Naive thymus-derived CD4-positive, alpha-beta T cell (primary cell): Measurements from ENCODE around the gene ARHGAP24. TPM values are rescaled to one million over a fixed set of nuclear protein-coding genes. Genes with fewer than 3 reads are reported as not detected.

Source experiments
- ATAC-seq: fragments of 150-1000 bp; cut with Tn5 transposase; 2 replicates; pipeline ENCODE4 v1.10.0; 2021; ENCODE audit warnings: mild to moderate bottlenecking, moderate library complexity
- CTCF ChIA-PET: fragments of 350-600 bp; sonication (Branson Sonifier 250); formaldehyde crosslinking; loops from one replicate; lab custom pipeline; 2021; ENCODE audit warnings: antibody characterized with exemption; lab: Charles Lee
- POLR2A ChIA-PET: fragments of 350-600 bp; sonication (Branson Sonifier 250); formaldehyde crosslinking; loops from one replicate; lab custom pipeline; 2021; ENCODE audit warnings: antibody characterized with exemption, inconsistent platforms; lab: Charles Lee
- DNase-seq, 9 donors: peaks; one replicate each; pipeline versions ENCODE4 v3.0.0 to v3.0.0-alpha.2; 2020 to 2022; ENCODE audit warnings: mixed read lengths in 1 of 9
- H3K27ac ChIP-seq: one replicate; pipeline ENCODE4 v1.7.0; 2013; ENCODE audit warnings: mild to moderate bottlenecking, low read depth, low read length, moderate library complexity
- H3K27me3 ChIP-seq, 2 donors: one replicate each; pipeline ENCODE4 v1.7.0; 2013; ENCODE audit warnings: low read length in 2 of 2, mild to moderate bottlenecking in 2 of 2, moderate library complexity in 2 of 2; ENCODE audit not compliant: control insufficient read depth in 2 of 2, insufficient read depth in 2 of 2
- H3K36me3 ChIP-seq, 3 experiments: 1 replicate in 2 of 3; 2 replicates in 1 of 3; pipeline ENCODE4 v1.7.0; 2013; ENCODE audit warnings: low read length in 3 of 3, mild to moderate bottlenecking in 3 of 3, moderate library complexity in 1 of 3; ENCODE audit not compliant: insufficient read depth in 3 of 3, control insufficient read depth in 2 of 3
- H3K4me1 ChIP-seq, 2 donors: one replicate each; pipeline ENCODE4 v1.7.0; 2013; ENCODE audit warnings: low read length in 2 of 2, mild to moderate bottlenecking in 2 of 2, moderate library complexity in 1 of 2; ENCODE audit not compliant: control insufficient read depth in 2 of 2, insufficient read depth in 2 of 2
- H3K4me3 ChIP-seq: 2 replicates; pipeline ENCODE4 v1.7.0; 2013; ENCODE audit warnings: mild to moderate bottlenecking, low read length
- H3K9me3 ChIP-seq, 3 experiments: 1 replicate in 2 of 3; 2 replicates in 1 of 3; pipeline ENCODE4 v1.7.0; 2013; ENCODE audit warnings: low read length in 3 of 3; ENCODE audit not compliant: control insufficient read depth in 2 of 3
- H3K27ac Mint-ChIP-seq, 9 donors: one replicate each; pipeline ENCODE4 v1.8.0; 2020 to 2022; ENCODE audit warnings: mixed read lengths in 9 of 9, mild to moderate bottlenecking in 8 of 9, moderate library complexity in 5 of 9, inconsistent platforms in 2 of 9
- H3K27me3 Mint-ChIP-seq, 5 donors: one replicate each; pipeline ENCODE4 v1.8.0; 2021 to 2022; ENCODE audit warnings: mixed read lengths in 5 of 5, mild to moderate bottlenecking in 1 of 5
- H3K36me3 Mint-ChIP-seq, 5 donors: one replicate each; pipeline ENCODE4 v1.8.0; 2020 to 2022; ENCODE audit warnings: mixed read lengths in 5 of 5, mild to moderate bottlenecking in 3 of 5, inconsistent platforms in 1 of 5
- H3K4me1 Mint-ChIP-seq, 7 donors: one replicate each; pipeline ENCODE4 v1.8.0; 2020 to 2022; ENCODE audit warnings: mixed read lengths in 7 of 7, mild to moderate bottlenecking in 3 of 7, inconsistent platforms in 1 of 7
- H3K4me3 Mint-ChIP-seq, 10 donors: one replicate each; pipeline ENCODE4 v1.8.0; 2020 to 2022; ENCODE audit warnings: mild to moderate bottlenecking in 10 of 10, mixed read lengths in 10 of 10, moderate library complexity in 6 of 10, inconsistent platforms in 2 of 10
- H3K9me3 Mint-ChIP-seq, 11 donors: one replicate each; pipeline ENCODE4 v1.8.0; 2020 to 2022; ENCODE audit warnings: mixed read lengths in 11 of 11, mild to moderate bottlenecking in 4 of 11, inconsistent platforms in 1 of 11, moderate library complexity in 1 of 11
- intact Hi-C, 2 donors: fragments of 100-400 bp; cut with micrococcal nuclease; formaldehyde crosslinking; loops; one replicate each; pipeline ENCODE4 v1.15.1; 2023
- polyA plus RNA-seq, 2 donors: library from polyadenylated mRNA; unstranded; fragments of 300-500 nt; fragmentation: Illumina TruSeq; gene quantifications; one replicate each; pipeline ENCODE4 v1.2.3, GENCODE V29; 2021
- total RNA-seq, 6 experiments: library from RNA in 5 of 6; stranded (reverse) in 5 of 6; gene quantifications; 1 replicate in 5 of 6; 2 replicates in 1 of 6; pipeline ENCODE4 v1.2.3 and lab custom pipeline; 2021 to 2026

The ARHGAP24 gene
- total and polyA plus RNA-seq, 7 experiments from 2014 or later: 0.41 to 12.7 (median 1.3) TPM; not detected in 3

DNA sequence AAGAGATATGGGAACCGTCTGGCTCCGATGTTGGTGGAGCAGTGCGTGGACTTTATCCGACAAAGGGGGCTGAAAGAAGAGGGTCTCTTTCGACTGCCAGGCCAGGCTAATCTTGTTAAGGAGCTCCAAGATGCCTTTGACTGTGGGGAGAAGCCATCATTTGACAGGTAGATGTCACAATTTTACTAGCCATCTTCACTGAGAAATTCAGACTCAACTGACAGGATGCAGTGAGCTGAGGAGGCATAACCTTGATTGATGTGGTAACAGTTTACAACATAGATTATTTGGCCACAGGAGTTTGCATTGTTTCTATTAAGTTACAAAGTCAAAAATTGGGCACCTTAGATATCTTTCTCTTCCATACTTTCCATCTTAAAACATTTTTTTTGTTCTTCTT, 467.2 kb downstream of the ARHGAP24 start:
- ATAC-seq (no peak), DNase-seq (no peak)
- no peaks in the 10 kb centered on the region for H3K36me3 ChIP-seq
- H3K4me3 Mint-ChIP-seq: no peak overlapping the region
- ChIA-PET CTCF (no interaction called here), POLR2A (no interaction called here)
- H3K9me3 ChIP-seq: no peaks in the 10 kb centered on the region
- intact Hi-C loops: loop anchor here in 1 of 2 donors (1.0 kb wide), 1 partner anchor 29 kb away; no protein-coding TSS in a partner anchor
- no peaks in the 10 kb centered on the region for H3K27me3 ChIP-seq
- H3K27me3 Mint-ChIP-seq: no peaks in the 10 kb centered on the region
- H3K27ac ChIP-seq: no peak overlapping the region
- H3K4me1 Mint-ChIP-seq: no peaks in the 10 kb centered on the region
- H3K4me3 ChIP-seq: no peak overlapping the region
- peaks cover 0 to 2% (median 0%) of the 10 kb centered on the region in 11 donors for H3K9me3 Mint-ChIP-seq
- no peak overlapping the region for H3K27ac Mint-ChIP-seq
- no peaks in the 10 kb centered on the region for H3K4me1 ChIP-seq
- H3K36me3 Mint-ChIP-seq: no peaks in the 10 kb centered on the region

DNA sequence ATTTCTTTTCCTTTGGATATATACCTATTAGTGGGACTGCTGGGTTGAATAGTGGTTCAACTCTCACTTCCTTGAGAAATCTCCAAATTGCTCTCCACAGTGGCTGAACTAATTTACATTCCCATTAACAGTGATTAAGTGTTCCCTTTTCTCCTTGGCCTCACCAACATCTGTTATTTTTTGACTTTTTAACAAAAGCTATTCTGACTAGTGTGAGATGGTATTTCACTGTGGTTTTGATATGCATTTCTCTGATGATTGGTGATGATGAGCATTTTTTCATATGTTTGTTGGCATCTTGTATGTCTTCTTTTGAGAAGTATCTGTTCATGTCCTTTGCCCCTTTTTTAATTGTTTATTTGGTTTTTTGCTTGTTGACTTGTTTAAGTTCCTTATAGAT, 471.9 kb downstream of the ARHGAP24 start:
- DNase-seq (no peak), ATAC-seq (no peak)
- CTCF ChIA-PET: no interaction called here
- Mint-ChIP-seq H3K4me3 (no peak overlapping the region), H3K9me3 (no peaks in the 10 kb centered on the region), H3K27ac (no peak overlapping the region), H3K4me1 (no peaks in the 10 kb centered on the region), H3K27me3 (no peaks in the 10 kb centered on the region), H3K36me3 (no peaks in the 10 kb centered on the region)
- Histone ChIP-seq H3K27ac (no peak overlapping the region), H3K4me3 (no peak overlapping the region), H3K9me3 (no peaks in the 10 kb centered on the region), H3K27me3 (no peaks in the 10 kb centered on the region), H3K4me1 (no peaks in the 10 kb centered on the region), H3K36me3 (no peaks in the 10 kb centered on the region)
- POLR2A ChIA-PET: no interaction called here
- intact Hi-C loops: no loop called here

- intact Hi-C loops: no loop called here
- peaks cover 0 to 3% (median 0%) of the 10 kb centered on the region in 5 donors for H3K27me3 Mint-ChIP-seq
- peaks cover 0 to 5% (median 0%) of the 10 kb centered on the region in 11 donors for H3K9me3 Mint-ChIP-seq
- no peak overlapping the region for H3K4me3 ChIP-seq
- no peak overlapping the region for H3K27ac ChIP-seq
- no peaks in the 10 kb centered on the region for H3K4me1 ChIP-seq
- no peak overlapping the region for H3K27ac Mint-ChIP-seq
- no peaks in the 10 kb centered on the region for H3K27me3 ChIP-seq
- POLR2A ChIA-PET: no interaction called here
- DNase-seq: no peak
- H3K4me1 Mint-ChIP-seq: peaks cover 0 to 1% (median 0%) of the 10 kb centered on the region in 7 donors
- H3K36me3 ChIP-seq: no peaks in the 10 kb centered on the region
- H3K9me3 ChIP-seq: no peaks in the 10 kb centered on the region
- no peaks in the 10 kb centered on the region for H3K36me3 Mint-ChIP-seq
- no peak for ATAC-seq
- CTCF ChIA-PET: no interaction called here
- H3K4me3 Mint-ChIP-seq: no peak overlapping the region
Measured at GRCh38 chr4:85951099-85951498, 476.1 kb downstream of the ARHGAP24 start.

DNA sequence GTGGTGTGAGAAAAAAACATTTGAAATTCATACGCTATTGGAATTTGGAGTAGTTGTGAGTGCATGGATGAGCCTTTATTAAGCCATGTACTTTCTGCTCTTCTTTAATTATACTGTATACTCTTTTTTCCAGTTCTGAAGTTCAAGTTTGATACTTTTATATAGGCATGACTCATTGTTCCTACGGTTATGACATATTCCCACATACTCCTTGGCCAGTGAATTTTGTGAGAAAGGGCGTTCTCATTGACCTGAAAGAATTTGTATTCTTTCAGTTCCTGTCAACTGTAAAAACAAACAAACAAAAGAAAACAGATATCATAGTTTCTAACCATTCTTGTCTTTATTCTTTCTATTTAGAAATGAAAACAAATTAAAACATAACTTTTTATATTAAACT, 477.6 kb downstream of the ARHGAP24 start:
- peaks cover 0 to 3% (median 0%) of the 10 kb centered on the region in 5 donors for H3K27me3 Mint-ChIP-seq
- no peak overlapping the region for H3K27ac ChIP-seq
- no peaks in the 10 kb centered on the region for H3K36me3 Mint-ChIP-seq
- H3K27me3 ChIP-seq: no peaks in the 10 kb centered on the region
- ATAC-seq (no peak), DNase-seq (no peak)
- ChIA-PET POLR2A (no interaction called here), CTCF (no interaction called here)
- no peaks in the 10 kb centered on the region for H3K36me3 ChIP-seq
- no peak overlapping the region for H3K4me3 ChIP-seq
- peaks cover 0 to 1% (median 0%) of the 10 kb centered on the region in 7 donors for H3K4me1 Mint-ChIP-seq
- no peaks in the 10 kb centered on the region for H3K9me3 ChIP-seq
- H3K9me3 Mint-ChIP-seq: peaks cover 0 to 5% (median 0%) of the 10 kb centered on the region in 11 donors
- H3K4me3 Mint-ChIP-seq: no peak overlapping the region
- H3K4me1 ChIP-seq: no peaks in the 10 kb centered on the region
- no peak overlapping the region for H3K27ac Mint-ChIP-seq
- intact Hi-C loops: no loop called here

GRCh38 chr4:85952972-85953650, 478.2 kb downstream of the ARHGAP24 start:
- H3K4me3 ChIP-seq: no peak overlapping the region
- H3K27me3 ChIP-seq: no peaks in the 10 kb centered on the region
- Mint-ChIP-seq H3K27ac (no peak overlapping the region), H3K36me3 (no peaks in the 10 kb centered on the region), H3K4me1 (peaks cover 0 to 1% (median 0%) of the 10 kb centered on the region in 7 donors), H3K9me3 (peaks cover 0 to 5% (median 0%) of the 10 kb centered on the region in 11 donors), H3K4me3 (no peak overlapping the region), H3K27me3 (peaks cover 0 to 3% (median 0%) of the 10 kb centered on the region in 5 donors)
- intact Hi-C loops: no loop called here
- no peak overlapping the region for H3K27ac ChIP-seq
- no peak for ATAC-seq
- H3K9me3 ChIP-seq: no peaks in the 10 kb centered on the region
- H3K36me3 ChIP-seq: no peaks in the 10 kb centered on the region
- CTCF ChIA-PET: no interaction called here
- no peak for DNase-seq
- POLR2A ChIA-PET: no interaction called here
- H3K4me1 ChIP-seq: no peaks in the 10 kb centered on the region

DNA sequence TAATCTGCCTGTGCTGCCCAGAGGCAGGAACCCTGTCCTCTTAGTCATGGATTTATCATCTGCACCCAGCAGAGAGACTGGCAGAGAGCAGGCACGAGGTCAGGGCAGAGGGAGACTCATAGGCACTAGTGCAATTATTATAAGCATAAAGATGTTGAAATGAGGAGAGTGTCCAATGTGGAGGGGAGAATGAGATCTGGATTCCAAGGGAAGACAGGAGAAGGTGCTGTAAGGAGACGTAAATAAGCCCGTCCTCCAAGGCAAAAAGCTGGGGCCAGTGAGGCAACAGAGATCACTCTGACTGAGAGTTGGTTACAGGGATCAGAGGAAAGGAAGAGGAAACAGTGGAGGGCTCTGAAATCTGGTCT, 478.7 kb downstream of the ARHGAP24 start:
- no peak for DNase-seq
- no peak overlapping the region for H3K4me3 Mint-ChIP-seq
- no peak for ATAC-seq
- Histone ChIP-seq H3K4me1 (no peaks in the 10 kb centered on the region), H3K27ac (no peak overlapping the region), H3K36me3 (no peaks in the 10 kb centered on the region), H3K9me3 (no peaks in the 10 kb centered on the region), H3K4me3 (no peak overlapping the region), H3K27me3 (no peaks in the 10 kb centered on the region)
- CTCF ChIA-PET: no interaction called here
- H3K36me3 Mint-ChIP-seq: no peaks in the 10 kb centered on the region
- H3K27me3 Mint-ChIP-seq: peaks cover 0 to 3% (median 0%) of the 10 kb centered on the region in 5 donors
- H3K4me1 Mint-ChIP-seq: peaks cover 0 to 1% (median 0%) of the 10 kb centered on the region in 7 donors
- no peak overlapping the region for H3K27ac Mint-ChIP-seq
- peaks cover 0 to 5% (median under 1%) of the 10 kb centered on the region in 11 donors for H3K9me3 Mint-ChIP-seq
- POLR2A ChIA-PET: no interaction called here
- intact Hi-C loops: no loop called here
